GM18502 (cell line): ENCODE results near the gene TAF1A.

ENCODE experiments used
- ATAC-seq: cut with Tn5 transposase; IDR thresholded peaks from one replicate; pipeline ENCODE4 v1.9.1; 2021; ENCODE audit warnings: mild to moderate bottlenecking; ENCODE audit not compliant: unreplicated experiment, poor library complexity

TAF1A gene

GRCh38 chr1:222543817-222544216 lies 45.9 kb downstream of the TAF1A start:
- ATAC-seq: no peak

GRCh38 chr1:222540598-222540995 lies 49.1 kb downstream of the TAF1A start:
- no peak for ATAC-seq

- no peak for ATAC-seq
Observed at GRCh38 chr1:222539951-222540597, 49.7 kb downstream of the TAF1A start.

- ATAC-seq: no peak
Observed at GRCh38 chr1:222535455-222535854, 54.3 kb downstream of the TAF1A start.

DNA sequence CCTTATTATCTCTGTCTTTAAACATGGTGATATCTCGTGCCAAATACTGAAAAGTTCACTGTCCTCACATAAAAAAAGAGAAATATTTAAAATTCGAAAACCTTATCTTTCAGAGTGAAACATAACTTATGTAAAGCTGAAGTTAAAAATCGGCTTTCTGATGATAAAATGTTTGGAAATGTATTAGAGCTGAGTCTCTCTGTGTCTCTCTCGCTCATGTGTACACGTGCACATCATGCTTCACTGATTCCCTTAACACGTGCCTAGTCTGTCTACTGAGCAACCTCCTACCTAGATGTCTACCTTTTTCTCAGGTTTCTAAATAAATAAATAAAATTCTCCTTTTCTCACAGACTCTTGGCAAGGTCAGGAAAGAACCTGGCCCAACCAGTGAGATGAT lies 58.9 kb downstream of the TAF1A start:
- ATAC-seq: no peak

GRCh38 chr1:222529916-222530315 lies 59.8 kb downstream of the TAF1A start:
- ATAC-seq: no peak

DNA sequence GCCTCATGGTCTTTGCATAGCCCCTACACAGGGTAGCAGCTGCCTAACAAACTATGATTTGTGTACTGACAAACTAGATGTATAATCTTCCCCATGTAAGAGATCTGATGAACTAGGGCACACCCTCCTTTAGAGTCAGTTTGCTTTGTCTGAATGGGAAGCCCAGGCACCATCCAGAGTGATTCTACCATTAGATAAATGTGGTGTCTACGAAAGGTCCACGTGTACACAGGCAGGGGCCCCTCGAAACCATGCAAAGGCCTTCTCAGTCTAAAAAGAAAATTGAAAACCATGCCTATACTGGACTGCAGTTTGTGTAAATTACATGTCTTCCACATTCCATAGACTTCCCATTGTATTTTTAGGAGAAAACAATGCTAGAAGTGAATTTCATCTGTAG lies 60.6 kb downstream of the TAF1A start:
- ATAC-seq: no peak

- no peak for ATAC-seq
Observed at GRCh38 chr1:222525951-222526350, 63.8 kb downstream of the TAF1A start.

DNA sequence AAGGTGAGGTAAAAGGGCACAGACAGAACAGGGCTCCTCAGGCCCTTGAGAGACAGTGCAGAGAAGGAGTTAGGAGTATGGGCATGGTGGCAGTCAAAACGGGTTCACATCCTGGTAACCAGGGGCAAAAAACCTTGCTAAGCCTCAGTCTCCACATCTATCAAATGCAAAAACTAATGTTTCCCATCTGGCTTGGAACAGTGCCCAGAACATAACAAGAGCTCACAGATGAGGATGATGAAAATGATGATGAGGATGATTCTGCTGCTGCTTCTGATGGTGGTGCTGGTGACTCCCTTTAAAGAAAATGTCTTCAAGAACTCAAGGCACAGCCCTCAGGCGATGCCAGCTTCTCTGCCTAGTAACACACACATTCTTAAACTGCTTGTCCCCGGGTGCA lies 65.9 kb downstream of the TAF1A start:
- ATAC-seq: no peak

- ATAC-seq: no peak
Observed at GRCh38 chr1:222522105-222522915, 67.4 kb downstream of the TAF1A start.

DNA sequence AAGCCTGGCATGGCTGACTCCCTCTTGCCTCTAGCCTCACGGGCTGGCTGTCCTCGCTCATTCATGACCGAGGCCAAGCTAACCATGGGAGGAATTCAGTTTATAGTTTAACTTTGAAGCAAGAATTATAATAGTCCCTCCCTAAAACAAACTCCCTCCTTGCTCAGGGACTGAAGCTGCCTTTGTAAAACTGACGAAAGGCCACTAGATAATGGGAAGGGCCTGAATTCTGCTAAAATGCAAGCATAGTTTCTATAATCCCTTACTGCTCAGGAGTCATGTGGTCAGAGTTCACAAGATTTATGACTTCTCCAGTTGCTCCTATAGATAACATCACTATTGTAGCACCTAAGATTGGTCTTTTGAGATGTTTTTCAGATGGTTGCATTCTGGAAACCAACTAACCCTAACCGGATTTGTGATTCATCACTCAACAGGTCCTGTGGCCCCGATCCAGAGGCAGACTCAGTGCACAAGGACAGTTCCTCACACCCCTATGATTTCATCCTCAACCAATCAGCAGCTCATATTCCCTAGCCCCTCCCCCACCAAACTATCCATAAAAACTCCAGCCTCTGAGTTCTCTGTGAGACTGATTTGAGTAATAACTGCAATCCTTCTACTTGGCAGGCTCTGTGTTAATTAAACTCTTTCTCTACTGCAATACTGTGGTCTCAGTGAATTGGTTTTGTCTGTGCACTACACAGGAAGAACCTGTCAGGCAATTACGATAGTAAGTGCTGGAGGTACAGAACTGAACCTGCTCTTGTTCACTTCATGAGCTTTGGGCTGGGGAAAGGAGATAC lies 68.2 kb downstream of the TAF1A start:
- ATAC-seq: no peak
